Inferior parietal cortex (tissue), 1 donor: ENCODE results near the gene LRP1.

ENCODE experiments used
- DNase-seq: peaks from one replicate; pipeline ENCODE4 v3.0.0-alpha.2; 2016; ENCODE audit errors: extremely low spot score

Gene LRP1

DNA sequence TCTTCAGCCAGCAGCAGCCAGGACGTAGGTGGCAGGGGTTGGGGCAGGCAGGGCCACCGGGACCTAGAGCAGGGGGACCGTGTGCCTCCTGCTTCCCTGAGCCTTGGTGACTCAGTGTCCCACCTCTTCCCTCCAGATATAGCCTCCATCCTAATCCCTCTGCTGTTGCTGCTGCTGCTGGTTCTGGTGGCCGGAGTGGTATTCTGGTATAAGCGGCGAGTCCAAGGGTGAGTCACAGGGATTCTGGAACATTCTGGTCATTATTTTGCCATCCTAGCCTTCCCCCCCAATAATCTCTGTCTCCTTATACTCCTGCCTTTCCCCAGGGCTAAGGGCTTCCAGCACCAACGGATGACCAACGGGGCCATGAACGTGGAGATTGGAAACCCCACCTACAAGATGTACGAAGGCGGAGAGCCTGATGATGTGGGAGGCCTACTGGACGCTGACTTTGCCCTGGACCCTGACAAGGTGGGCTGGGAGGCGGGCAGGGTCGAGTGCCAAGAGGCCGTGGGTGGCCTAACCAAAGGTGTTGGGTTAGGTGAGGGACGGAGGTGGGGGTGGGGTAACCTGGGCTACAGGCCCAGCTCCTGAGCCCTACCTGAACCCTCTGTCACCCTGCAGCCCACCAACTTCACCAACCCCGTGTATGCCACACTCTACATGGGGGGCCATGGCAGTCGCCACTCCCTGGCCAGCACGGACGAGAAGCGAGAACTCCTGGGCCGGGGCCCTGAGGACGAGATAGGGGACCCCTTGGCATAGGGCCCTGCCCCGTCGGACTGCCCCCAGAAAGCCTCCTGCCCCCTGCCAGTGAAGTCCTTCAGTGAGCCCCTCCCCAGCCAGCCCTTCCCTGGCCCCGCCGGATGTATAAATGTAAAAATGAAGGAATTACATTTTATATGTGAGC, 83.8 kb downstream of the LRP1 start:
- no peak for DNase-seq

DNA sequence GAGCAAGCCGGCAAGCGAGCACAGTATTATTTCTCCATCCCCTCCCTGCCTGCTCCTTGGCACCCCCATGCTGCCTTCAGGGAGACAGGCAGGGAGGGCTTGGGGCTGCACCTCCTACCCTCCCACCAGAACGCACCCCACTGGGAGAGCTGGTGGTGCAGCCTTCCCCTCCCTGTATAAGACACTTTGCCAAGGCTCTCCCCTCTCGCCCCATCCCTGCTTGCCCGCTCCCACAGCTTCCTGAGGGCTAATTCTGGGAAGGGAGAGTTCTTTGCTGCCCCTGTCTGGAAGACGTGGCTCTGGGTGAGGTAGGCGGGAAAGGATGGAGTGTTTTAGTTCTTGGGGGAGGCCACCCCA, 84.4 kb downstream of the LRP1 start:
- no peak for DNase-seq

DNA sequence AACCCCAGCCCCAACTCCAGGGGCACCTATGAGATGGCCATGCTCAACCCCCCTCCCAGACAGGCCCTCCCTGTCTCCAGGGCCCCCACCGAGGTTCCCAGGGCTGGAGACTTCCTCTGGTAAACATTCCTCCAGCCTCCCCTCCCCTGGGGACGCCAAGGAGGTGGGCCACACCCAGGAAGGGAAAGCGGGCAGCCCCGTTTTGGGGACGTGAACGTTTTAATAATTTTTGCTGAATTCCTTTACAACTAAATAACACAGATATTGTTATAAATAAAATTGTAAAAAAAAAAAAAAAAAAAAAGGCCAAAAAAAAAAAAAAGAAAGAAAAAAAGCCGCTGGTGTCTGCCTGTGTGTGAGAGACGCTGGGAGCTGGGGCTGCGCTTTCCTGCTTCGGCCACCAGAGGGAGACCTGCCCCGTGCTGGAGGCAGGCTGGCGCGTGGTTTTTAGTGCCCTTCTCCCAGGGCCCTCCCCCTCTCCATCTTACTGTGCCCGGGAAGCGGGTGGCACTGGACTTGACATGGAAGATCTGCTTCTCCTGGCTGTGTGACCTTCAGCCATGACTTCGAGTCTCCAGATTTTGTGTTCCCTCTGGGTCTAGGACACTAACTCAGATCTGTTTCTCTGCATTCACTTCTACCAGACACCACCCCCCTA, 84.9 kb downstream of the LRP1 start:
- peak; percentile 88 for DNase-seq

- DNase-seq: no peak
These were observed 85.6 kb downstream of the LRP1 start for GRCh38 chr12:57213763-57214397.

DNA sequence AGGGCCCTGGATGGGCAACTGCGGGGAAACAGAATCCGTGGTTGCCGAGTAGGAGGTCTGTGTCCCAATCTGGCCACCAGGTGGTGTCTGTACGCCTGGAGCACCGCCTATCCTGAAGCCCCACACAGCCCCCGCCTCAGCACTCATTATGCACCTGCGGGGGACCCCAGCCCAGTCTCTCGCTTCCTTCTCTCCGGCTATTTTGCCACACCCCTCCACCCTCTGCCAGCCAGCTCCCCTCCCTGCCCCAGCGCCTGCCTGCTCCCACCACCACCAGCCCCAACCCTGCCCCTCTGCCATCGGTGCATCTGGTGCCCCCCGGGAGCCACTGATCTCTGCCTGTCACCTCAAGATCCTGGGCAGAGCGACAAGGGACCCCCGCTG, 86.1 kb downstream of the LRP1 start:
- DNase-seq: peak; percentile 55

GRCh38 chr12:57215065-57215464, 86.8 kb downstream of the LRP1 start:
- DNase-seq: no peak

- DNase-seq: no peak
These were observed 87.4 kb downstream of the LRP1 start for GRCh38 chr12:57215668-57216013.

DNA sequence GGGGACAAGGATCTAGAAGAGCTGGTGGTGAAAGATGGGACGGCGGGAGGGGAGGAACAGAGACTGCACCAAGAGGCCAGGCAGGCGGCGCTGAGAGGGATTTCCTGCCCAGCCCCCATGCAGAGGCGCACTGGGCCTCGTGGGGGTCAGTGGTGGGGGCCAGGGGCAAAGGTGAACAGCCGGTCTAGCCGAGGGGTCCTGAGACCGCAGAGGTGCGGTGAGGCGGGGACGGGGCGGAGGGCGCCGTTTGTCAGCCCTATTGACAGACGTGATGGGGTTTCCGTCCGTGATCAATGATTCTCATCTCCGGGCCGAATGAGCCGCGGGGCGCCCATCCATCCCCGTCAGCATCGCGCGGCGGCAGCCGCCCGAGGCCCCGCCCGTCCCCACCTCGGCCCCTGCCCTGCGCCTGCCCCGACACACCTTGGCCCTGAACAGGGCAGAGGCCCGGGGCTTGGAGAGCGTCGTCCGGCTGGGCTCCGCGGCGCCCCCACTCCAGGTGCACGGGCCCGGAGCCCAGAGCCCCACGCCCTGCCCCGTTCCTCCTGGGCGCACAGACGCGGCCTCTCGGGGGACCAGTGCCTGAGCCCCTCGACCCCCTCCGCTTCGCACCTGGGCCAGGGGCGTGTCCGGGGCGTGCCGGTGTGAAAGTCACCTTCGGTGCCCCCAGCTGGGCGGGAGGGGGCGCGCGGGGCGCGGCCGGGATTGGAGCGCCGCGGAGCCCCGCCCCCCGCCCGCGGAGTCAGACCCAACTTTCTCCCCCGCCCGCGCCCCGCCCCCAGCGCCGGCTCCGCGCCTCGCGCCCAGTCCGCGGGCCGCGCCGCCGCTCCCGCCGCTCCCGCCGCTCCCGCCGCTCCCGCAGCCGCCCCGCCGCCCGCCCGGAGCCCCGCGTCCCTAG, 88.0 kb downstream of the LRP1 start, which contains the start of gene NXPH4:
Gene NXPH4, plus strand, starts transcription at position 781 of the 898 bp plus-strand sequence. CDS start 176 bp downstream, outside the sequence.
- DNase-seq: no peak

DNA sequence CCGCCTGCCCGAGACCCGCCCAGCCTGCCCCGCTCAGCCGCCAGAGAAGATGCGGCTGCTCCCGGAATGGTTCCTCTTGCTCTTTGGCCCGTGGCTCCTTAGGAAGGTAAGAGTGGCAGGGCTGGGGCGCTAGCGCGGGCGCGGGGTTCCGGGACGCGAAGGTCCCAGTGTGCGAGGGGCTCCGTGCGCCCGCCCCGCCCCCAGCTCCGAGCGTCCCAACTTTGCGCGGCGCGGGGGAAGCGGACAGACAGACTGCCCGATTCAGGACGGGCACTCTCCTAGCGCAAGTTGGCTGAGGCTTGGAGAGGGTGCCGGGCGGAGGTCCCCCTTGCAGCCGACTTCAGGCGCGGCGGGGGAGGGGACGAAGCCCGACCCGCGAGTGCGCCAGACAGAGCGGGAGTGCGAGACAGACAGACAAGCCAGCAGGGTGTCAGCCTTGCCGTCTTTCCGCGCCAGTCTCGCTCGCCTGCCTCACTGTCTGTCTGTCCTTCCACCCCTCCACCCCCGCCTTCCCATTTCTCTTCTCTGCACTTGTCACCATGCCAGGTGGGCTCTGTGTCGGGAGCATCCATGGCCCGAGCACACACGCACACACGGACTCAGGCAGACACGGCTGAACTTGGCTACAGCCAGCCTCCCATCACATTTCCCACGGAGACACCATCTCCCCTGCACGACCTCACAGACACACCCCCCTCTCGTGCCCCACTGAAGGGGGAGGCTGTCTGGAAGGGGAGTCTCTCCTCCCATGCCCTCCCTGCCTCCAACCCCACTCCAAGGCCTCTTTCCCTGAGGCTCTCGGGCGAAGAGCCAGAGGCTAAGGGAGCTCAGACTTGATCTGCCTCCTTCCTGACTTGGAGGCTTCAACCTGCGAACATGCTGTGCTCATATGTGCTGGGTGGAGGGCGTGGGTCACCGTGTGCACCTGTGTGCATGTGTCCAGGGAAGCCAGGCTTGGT, 88.9 kb downstream of the LRP1 start:
- DNase-seq: no peak

DNA sequence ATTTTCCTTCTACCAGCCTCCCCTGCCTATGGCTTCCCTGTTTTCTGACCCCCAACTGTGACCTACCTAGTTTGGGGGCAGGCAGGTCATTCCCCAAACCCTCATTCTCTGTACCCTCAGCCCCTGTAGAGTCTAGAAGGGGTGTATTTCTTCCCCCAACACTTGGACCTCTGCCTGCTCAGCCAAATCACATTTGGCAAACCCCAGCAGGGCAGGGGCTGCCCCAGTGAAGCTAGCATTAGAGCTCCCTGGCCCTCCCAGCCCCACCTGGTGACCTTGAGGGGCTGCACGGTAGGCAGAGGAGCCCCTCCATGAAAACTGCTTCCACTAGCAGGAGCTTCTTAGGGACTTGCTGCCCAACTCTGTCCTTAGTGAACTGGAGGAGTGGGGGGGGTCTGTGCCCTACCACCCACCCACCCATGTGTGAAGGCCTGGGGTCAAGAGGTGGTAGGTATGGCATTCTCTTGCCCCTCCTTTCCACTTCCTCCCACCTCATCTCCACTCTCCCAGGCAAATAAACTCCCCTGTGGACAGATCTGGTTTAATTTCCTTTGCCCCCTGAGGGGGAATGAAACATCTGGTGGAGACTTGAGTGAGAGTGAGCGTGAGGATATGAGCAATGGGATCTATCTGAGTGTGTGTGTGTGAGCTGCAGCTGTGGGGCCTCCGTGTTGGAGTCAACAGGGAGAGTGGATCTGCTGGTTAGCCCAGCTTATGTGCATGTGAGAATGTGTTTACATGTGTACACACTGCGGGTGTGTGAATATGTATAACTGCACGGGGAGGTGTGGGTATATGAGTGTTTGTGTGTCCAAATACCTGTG, 90.0 kb downstream of the LRP1 start:
- no peak for DNase-seq

- DNase-seq: no peak
These were observed 91.1 kb downstream of the LRP1 start for GRCh38 chr12:57219205-57219992.

GRCh38 chr12:57219993-57220754, 91.9 kb downstream of the LRP1 start:
- no peak for DNase-seq

DNA sequence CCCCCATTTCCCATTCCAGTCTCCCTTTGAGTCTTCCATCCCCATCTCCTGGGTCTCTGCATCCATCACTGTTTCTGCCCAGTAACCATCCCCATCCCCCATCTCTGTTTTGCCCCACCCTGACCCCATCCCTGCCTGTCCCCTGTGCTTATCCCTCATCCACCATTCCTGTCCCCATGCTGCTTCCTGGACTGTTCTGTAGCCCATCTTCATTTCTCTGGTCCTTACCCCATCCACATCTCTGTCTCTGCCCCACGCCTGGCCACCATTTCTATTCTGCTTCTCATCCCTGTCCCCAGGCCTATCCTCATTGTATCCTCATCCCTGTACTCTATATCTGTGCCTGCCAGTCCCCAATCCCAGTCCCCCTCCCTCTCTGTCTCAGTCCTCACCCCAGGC, 92.5 kb downstream of the LRP1 start:
- DNase-seq: no peak

- no peak for DNase-seq
These were observed 93.1 kb downstream of the LRP1 start for GRCh38 chr12:57221169-57221917.

DNA sequence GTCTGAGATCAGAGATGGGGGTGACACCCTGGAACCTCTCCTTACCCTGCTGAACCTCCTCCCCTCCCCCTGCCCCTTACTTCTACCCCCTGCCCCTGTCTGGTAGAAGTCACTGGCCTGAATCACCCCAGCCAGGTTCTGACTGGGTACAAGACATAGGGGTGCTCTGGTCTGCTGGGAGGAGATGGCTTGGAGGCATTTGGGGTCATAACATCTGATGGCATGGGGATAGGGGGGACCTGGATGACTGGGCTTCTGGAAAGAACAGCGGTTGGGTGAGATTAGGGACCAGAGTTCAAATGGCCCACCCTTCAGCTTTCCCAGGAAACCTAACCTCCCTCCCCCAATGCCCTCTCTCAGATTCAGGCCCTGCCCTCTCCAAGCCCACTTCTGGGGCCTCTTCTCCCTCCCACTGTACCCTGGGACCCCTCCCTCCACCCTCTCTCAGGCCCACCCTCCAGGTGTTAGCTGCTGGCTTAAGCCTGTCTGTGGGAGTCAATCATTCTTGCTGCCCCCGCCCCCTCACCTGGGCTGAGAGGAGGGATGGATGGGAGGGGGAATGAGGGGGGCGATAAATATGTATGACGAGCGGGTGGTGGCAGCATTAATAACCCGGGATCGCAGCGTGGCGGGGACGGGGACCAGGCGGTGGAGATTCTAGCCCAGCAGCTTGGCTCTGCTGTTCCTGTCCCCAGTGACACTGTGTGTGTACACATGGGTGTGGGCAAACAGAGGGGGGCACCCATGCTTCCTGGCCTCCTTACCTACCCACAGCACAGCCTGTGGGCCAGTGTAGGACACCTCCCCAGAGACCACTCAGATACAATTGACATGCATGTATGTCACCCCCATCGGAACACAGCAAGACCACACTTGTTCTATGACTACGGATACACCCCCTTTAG, 94.3 kb downstream of the LRP1 start:
- no peak for DNase-seq
